GM18511 (cell line): Measurements from ENCODE around the gene CHAT.

Experiments
- ATAC-seq: cut with Tn5 transposase; IDR thresholded peaks from one replicate; pipeline ENCODE4 v1.9.1; 2021; ENCODE audit warnings: mild to moderate bottlenecking, moderate library complexity; ENCODE audit not compliant: unreplicated experiment

CHAT gene

DNA sequence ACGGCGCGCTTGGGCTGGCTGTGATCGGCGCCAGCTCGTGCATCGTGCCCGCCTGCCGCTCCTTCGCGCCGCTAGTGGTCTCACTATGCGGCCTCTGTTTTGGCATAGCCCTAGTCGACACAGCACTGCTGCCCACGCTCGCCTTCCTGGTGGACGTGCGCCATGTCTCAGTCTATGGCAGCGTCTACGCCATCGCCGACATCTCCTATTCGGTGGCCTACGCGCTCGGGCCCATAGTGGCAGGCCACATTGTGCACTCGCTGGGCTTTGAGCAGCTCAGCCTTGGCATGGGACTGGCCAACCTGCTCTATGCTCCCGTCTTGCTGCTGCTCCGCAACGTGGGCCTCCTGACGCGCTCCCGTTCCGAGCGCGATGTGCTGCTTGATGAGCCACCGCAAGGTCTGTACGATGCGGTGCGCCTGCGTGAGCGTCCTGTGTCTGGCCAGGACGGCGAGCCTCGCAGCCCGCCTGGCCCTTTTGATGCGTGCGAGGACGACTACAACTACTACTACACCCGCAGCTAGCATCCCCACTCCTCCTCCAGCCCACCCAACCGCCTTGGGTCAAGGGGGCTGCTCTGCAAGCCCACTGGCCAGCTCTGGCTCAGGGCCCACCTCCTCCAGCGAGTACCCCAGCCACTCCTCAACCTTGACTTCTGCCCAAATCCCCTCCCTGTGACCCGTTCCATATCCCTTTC, 1.9 kb upstream of the CHAT start:
- no peak for ATAC-seq

GRCh38 chr10:49612513-49613164, 1.2 kb upstream of the CHAT start:
- ATAC-seq: no peak

DNA sequence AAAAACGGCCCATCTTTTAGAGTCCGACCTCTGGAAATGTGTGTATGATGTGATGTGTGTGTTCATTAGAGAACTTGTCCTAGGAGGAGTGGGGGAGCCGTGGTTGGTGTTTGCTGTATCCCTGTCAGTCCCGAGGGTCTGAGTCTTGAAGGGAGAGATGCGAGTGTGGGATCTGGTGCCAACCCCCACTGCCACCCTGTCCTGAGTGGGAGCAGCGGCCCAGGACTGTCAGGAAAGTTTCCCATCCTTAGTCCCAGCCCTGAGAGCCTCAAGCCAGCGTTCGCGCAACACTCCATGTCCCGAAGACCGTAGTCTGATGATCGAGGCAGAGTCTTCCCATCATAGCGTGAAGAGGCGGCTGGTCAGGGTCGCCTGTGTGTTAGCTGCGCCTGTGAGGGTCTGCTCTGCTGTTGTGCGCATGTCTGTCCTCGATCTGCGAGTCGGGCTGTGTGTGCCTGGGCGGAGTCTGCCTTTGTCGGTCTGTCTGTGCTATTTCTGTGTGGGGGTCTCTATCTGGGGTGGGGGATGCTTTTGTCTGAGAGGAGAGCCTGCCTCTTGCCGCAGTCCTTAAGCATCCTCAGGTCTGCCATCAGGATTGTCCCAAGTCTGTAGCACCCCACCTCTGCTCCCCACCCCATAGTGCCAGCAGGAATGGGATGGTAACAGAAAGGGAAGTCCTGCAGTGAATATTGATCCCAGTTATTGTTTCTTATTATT, 514 bp upstream of the CHAT start:
- ATAC-seq: no peak

DNA sequence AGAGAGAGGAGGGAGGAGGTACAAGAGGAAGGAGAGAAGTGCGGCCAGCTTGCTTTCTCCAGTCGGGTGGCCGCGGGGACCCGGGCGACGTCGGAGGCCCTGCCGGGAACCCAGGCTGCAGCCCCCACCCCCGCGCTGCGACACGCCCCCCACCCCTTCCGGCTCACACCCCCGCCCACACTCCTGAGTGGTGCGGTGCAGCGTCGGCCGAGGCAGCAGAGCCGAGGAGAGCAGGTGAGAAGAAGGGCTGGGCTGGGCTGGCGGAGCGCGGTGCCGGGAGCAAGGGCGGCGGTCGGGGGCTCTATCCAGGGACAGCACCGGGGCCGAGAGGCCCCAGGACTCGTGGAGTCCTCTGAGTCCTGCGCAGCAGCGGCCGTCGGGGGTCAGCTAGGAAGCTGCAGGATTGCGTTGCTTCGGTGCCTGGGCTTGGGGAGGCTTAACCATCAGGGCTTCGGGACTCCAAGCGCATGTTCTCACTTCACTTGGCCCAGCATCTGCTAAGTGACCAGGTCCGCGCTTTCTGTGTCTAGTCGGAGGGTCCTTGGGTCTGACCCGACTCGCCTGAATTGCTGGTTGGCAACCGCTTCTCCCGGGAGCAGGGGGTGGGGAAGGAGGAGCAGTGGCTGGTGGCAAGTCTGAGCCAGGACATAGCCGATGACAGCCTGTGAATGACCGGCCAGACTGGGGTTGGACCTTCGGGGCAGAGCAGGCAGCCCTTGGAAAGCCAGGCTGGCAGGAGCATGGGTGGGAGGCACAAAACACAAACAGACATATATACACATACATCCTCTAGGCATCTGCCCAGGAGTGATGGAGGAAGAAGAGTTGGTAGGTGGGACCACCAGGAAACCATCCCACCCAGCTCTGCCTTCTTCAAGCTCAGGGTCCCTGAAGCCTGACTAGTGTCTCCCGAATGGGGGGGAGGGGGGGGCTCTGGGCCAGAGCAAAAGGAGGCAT, 683 bp downstream of the CHAT start:
- ATAC-seq: no peak

- ATAC-seq: no peak
Observed at GRCh38 chr10:49615213-49615612, 1.4 kb downstream of the CHAT start.

DNA sequence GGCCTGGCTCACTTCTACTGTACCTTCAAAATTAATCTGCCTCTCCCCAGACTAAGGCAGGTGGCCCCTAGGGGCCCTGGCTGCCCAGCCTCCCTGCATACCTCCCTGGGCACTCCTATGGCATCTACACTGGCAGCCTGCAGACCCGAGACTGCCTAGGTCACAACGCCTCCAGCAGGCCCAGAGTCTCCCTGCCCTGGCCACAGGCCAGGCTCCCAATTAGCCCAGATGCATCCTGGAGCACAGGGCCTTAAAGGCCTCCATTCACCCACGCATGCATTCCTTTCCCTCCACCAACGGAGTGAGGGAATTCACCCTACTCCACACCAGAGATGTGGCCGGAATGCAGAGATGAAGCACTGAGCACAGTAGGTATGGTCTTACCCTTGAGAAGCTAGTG, 1.9 kb downstream of the CHAT start:
- no peak for ATAC-seq

DNA sequence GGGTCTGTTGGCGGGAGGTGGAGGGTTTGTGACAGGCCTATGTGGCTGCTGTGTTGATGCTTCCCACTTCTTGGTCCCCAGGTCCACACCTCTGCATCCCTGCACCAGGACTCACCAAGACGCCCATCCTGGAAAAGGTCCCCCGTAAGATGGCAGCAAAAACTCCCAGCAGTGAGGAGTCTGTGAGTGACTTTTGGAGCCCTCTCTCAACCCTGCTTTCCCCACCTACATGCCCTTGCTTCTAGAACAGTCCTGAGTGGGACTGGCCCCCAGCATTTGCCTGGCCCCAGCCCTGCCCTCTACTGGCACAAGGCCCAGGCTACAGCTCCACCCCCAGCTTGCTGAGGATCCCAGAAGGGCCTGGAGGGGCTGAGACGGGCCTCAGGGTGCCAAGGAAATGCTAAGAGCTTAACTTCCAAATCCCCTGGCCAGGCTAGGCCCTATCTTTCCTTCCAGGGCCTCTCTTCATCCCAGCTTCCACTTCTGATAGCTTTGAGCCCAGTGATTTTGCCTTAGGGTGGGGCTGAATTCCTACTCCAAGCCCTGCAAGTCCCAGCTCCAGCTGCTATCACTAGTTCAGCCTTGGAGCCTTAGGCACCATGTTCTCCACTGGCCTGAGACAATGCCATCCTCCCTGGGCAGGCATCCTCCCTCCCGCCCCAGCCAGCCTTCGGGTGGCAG, 2.7 kb downstream of the CHAT start:
- no peak for ATAC-seq

- no peak for ATAC-seq
Observed at GRCh38 chr10:49617121-49618020, 3.5 kb downstream of the CHAT start.

- no peak for ATAC-seq
Observed at GRCh38 chr10:49618821-49619220, 5.0 kb downstream of the CHAT start.

DNA sequence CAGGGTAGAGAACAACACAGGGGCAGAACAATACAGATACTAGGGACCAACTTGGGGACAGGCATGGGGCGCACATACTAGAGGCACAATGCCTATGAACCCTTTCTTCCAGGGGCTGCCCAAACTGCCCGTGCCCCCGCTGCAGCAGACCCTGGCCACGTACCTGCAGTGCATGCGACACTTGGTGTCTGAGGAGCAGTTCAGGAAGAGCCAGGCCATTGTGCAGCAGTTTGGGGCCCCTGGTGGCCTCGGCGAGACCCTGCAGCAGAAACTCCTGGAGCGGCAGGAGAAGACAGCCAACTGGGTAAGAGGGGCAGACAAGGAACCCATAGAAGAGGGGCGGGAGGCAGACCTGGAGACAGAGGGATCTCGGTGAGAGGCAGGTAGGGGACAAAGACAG, 5.8 kb downstream of the CHAT start:
- no peak for ATAC-seq

GRCh38 chr10:49620286-49620810, 6.5 kb downstream of the CHAT start:
- ATAC-seq: no peak

GRCh38 chr10:49620841-49621378, 7.1 kb downstream of the CHAT start:
- no peak for ATAC-seq

DNA sequence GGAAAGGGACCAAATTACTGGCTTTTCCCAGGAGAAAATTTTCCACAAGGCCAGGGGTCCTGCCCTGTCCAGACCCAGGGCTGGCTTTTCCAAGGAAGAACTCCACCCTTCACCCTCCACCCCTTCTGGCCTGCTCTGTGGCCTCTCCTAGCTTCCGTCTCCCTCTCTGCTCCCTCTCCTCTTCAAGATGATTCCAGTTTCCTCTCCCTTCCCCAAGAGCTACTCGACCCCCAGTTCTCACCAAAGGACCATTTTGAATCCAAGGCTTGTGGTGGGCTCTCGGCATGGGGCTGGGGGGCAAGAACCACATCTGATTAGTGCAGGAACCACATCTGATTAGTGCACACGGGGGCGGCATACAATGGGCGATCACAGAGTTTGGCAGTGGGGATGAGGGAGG, 7.7 kb downstream of the CHAT start:
- ATAC-seq: no peak

DNA sequence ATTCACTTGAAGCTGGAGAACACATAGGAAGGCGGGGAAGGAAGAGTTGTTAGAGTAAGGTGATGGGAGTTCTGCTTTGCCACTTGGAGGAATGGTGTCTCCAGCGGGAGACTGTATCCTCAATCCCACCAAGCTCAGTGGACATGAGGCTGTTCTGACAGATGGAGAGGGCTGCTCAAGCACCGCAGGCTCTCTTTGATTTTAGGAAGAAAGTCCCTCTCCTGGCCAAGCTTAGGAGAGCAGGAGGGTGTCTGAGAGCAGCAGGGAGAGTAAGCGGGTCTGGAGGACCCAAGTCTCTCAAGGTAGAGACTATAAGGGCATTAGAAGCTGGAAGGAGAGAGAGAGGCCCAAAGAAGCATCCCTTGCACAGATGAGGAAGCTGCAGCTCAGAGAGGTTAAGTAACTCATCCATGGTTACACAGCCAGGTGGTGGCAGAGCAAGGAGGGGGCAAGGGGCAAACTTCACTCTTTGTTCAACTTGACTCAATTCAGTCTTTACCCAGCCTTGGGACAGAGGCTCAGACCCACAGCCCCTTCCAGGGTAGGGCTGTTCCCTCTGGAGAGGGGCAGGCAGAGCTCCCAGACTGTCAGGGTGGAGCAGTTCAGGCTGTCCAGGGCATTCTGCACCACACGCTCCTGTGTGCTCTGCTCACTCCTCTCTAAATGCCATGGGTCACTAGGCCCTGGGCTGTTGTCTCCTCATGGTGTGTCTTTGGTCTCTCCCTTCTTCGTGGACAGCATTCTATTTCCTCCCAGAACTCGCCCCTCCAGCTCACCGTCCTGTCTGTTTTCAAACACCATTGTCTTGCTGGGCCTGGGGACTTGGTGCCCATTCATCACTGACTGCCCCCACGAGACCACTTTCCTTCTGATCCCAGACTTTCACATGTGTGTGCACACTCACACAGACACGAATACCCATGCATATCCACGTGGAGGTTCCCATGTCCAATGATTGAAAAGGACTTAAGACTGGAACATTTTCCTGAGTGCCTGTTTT, 8.9 kb downstream of the CHAT start:
- ATAC-seq: no peak

GRCh38 chr10:49624629-49625028, 10.8 kb downstream of the CHAT start:
- no peak for ATAC-seq

DNA sequence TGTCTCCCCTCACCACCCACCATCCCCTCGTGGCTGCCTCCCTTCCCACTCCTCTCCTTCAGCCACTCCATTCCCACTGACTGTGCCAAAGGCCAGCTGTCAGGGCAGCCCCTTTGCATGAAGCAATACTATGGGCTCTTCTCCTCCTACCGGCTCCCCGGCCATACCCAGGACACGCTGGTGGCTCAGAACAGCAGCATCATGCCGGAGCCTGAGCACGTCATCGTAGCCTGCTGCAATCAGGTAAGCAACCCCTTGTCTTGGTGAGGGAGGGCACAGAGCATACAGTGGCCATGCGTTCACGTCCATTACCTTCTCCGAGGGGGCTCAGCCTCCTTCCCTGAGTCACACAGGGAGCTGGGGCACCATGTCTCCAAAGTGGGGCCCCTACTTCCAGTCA, 11.6 kb downstream of the CHAT start:
- no peak for ATAC-seq

DNA sequence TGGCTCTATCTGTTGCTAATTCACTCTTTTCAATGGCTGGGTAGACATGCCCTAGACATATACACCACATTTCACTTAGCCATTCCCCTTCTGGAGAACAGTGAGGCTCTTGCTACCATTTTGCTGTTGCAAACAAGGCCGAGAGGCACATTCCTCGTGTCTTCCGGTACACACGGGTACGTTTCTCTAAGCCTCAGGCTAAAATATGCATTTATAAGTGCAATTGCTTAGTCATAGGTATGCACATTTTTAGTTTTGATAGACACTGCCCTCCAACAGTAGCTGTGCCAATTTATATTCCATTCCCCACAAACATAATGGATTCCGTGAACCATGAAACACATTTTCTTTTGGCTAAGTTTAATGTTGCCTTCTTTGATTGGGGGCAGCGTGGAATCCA, 13.2 kb downstream of the CHAT start:
- ATAC-seq: no peak
